Lower leg skin (tissue), 4 donors: ENCODE data around the gene DGKD. TPM values are rescaled to one million over a fixed set of nuclear protein-coding genes. Genes with fewer than 3 reads are reported as not detected.

Source experiments
- DNase-seq, 2 donors: peaks; one replicate each; pipeline ENCODE4 v3.0.0-alpha.2; 2019; ENCODE audit warnings: low spot score in 2 of 2
- H3K4me3 ChIP-seq: fragments of 200-600 bp; sonication (generic); 2 replicates; pipeline ENCODE4 v1.5.1; 2017; ENCODE audit warnings: mild to moderate bottlenecking, low read depth; ENCODE audit not compliant: poor library complexity, severe bottlenecking
- CTCF ChIP-seq, 3 donors: fragments of 450-650 bp; IDR thresholded peaks; one replicate each; pipeline ENCODE4 v1.5.1; 2016; ENCODE audit warnings: antibody characterized with exemption in 3 of 3, mild to moderate bottlenecking in 3 of 3, moderate library complexity in 2 of 3
- POLR2A ChIP-seq, 2 donors: fragments of 450-650 bp; IDR thresholded peaks; one replicate each; pipeline ENCODE4 v1.6.1; 2016 to 2017; ENCODE audit warnings: antibody characterized with exemption in 2 of 2, mild to moderate bottlenecking in 1 of 2, moderate library complexity in 1 of 2
- WGBS, 2 donors: methylation state at CpG; one replicate each; pipeline ENCODE4 v1.1.5; 2018; 5-methylcytosine and 5-hydroxymethylcytosine counted together
- intact Hi-C: fragments of 100-400 bp; cut with DNase I; formaldehyde crosslinking; loops from one replicate; pipeline ENCODE4 v1.15.0; 2023; ENCODE audit warnings: low total_unique reads
- total RNA-seq, 4 donors: library from RNA; depleted of rRNA; stranded (reverse); fragments of >200 nt; gene quantifications; one replicate each; pipeline ENCODE4 v1.1.0, GENCODE V29; 2016

Gene DGKD
- total RNA-seq, 4 donors from 2014 or later, result 5.8 to 15.2 (median 7.8) TPM

GRCh38 chr2:233325814-233326213, 28.5 kb upstream of the DGKD start:
- H3K4me3 ChIP-seq, result no peak overlapping the region
- no peak for DNase-seq
- intact Hi-C loops, result no loop called here
- TF ChIP-seq CTCF (IDR thresholded peaks at IDR 0.05) (no peak), POLR2A (IDR thresholded peaks at IDR 0.05) (no peak)
- WGBS, 2 donors, result 60 to 66% methylated on average over 10 of the region's 10 CpGs

- no peak for DNase-seq
- intact Hi-C loops, result no loop called here
- WGBS, 2 donors, result 92 to 95% methylated on average over 8 of the region's 8 CpGs
- TF ChIP-seq CTCF (IDR thresholded peaks at IDR 0.05), result no peak
- TF ChIP-seq POLR2A (IDR thresholded peaks at IDR 0.05), result no peak
- H3K4me3 ChIP-seq, result no peak overlapping the region
Measured at GRCh38 chr2:233326500-233326899, 27.8 kb upstream of the DGKD start.

- TF ChIP-seq CTCF (IDR thresholded peaks at IDR 0.05) (no peak), POLR2A (IDR thresholded peaks at IDR 0.05) (no peak)
- intact Hi-C loops, result no loop called here
- 64 to 76% methylated on average over 4 of the region's 4 CpGs for WGBS, 2 donors
- no peak for DNase-seq
- H3K4me3 ChIP-seq, result no peak overlapping the region
Measured at GRCh38 chr2:233328922-233329321, 25.4 kb upstream of the DGKD start.

- no peak for DNase-seq
- TF ChIP-seq CTCF (IDR thresholded peaks at IDR 0.05) (no peak), POLR2A (IDR thresholded peaks at IDR 0.05) (no peak)
Measured at GRCh38 chr2:233329489-233330135, 24.7 kb upstream of the DGKD start.

GRCh38 chr2:233331536-233331935, 22.8 kb upstream of the DGKD start:
- WGBS, 2 donors, result 79 to 82% methylated on average over 15 of the region's 15 CpGs
- H3K4me3 ChIP-seq, result no peak overlapping the region
- DNase-seq, result peak; percentile 77 to 92
- intact Hi-C loops, result no loop called here
- no peak for TF ChIP-seq POLR2A (IDR thresholded peaks at IDR 0.05)

More at GRCh38 chr2:233329489-233330135, 24.7 kb upstream of the DGKD start:
- WGBS, 2 donors, result 73 to 80% methylated on average over 7 of the region's 7 CpGs
- no peak overlapping the region for H3K4me3 ChIP-seq
- intact Hi-C loops, result no loop called here

GRCh38 chr2:233332125-233332524, 22.2 kb upstream of the DGKD start:
- intact Hi-C loops, result no loop called here
- no peak for TF ChIP-seq CTCF (IDR thresholded peaks at IDR 0.05)
- TF ChIP-seq POLR2A (IDR thresholded peaks at IDR 0.05), result no peak
- WGBS, 2 donors, result 92 to 95% methylated on average over 4 of the region's 4 CpGs
- no peak for DNase-seq
- no peak overlapping the region for H3K4me3 ChIP-seq
